ENCODE results near the gene FHIT.

FHIT gene

GRCh38 chr3:60149501-60149900, 1101.8 kb downstream of the FHIT start:
- DNase-seq (ENCODE audit: extremely low read depth in 1 of 2, low read depth in 1 of 2), result no peak

- DNase-seq (ENCODE audit: extremely low read depth in 1 of 2, low read depth in 1 of 2), result no peak
Observed at GRCh38 chr3:60147249-60147950, 1103.9 kb downstream of the FHIT start.

GRCh38 chr3:60146121-60146520, 1105.1 kb downstream of the FHIT start:
- no peak for DNase-seq (ENCODE audit: extremely low read depth in 1 of 2, low read depth in 1 of 2)

GRCh38 chr3:60144071-60144470, 1107.2 kb downstream of the FHIT start:
- DNase-seq (ENCODE audit: extremely low read depth in 1 of 2, low read depth in 1 of 2), result no peak

GRCh38 chr3:60142009-60142408, 1109.2 kb downstream of the FHIT start:
- DNase-seq (ENCODE audit: extremely low read depth in 1 of 2, low read depth in 1 of 2), result no peak

- DNase-seq (ENCODE audit: extremely low read depth in 1 of 2, low read depth in 1 of 2), result peak in 1 of 2 donors; percentile 5
Observed at GRCh38 chr3:60140160-60140559, 1111.1 kb downstream of the FHIT start.

GRCh38 chr3:60136601-60137000, 1114.7 kb downstream of the FHIT start:
- DNase-seq (ENCODE audit: extremely low read depth in 1 of 2, low read depth in 1 of 2), result no peak

GRCh38 chr3:60135474-60135873, 1115.8 kb downstream of the FHIT start:
- DNase-seq (ENCODE audit: extremely low read depth in 1 of 2, low read depth in 1 of 2), result no peak

GRCh38 chr3:60133269-60134162, 1117.7 kb downstream of the FHIT start:
- DNase-seq (ENCODE audit: extremely low read depth in 1 of 2, low read depth in 1 of 2), result no peak

- no peak for DNase-seq (ENCODE audit: extremely low read depth in 1 of 2, low read depth in 1 of 2)
Observed at GRCh38 chr3:60131618-60132017, 1119.6 kb downstream of the FHIT start.

GRCh38 chr3:60126511-60127304, 1124.5 kb downstream of the FHIT start:
- DNase-seq (ENCODE audit: extremely low read depth in 1 of 2, low read depth in 1 of 2), result no peak

- DNase-seq (ENCODE audit: extremely low read depth in 1 of 2, low read depth in 1 of 2), result no peak
Observed at GRCh38 chr3:60125686-60126085, 1125.6 kb downstream of the FHIT start.

- no peak for DNase-seq (ENCODE audit: extremely low read depth in 1 of 2, low read depth in 1 of 2)
Observed at GRCh38 chr3:60120245-60120644, 1131.0 kb downstream of the FHIT start.

- DNase-seq (ENCODE audit: extremely low read depth in 1 of 2, low read depth in 1 of 2), result no peak
Observed at GRCh38 chr3:60114191-60114590, 1137.1 kb downstream of the FHIT start.

- DNase-seq (ENCODE audit: extremely low read depth in 1 of 2, low read depth in 1 of 2), result no peak
Observed at GRCh38 chr3:60107275-60107674, 1144.0 kb downstream of the FHIT start.

GRCh38 chr3:60102154-60102553, 1149.1 kb downstream of the FHIT start:
- DNase-seq (ENCODE audit: extremely low read depth in 1 of 2, low read depth in 1 of 2), result no peak

- DNase-seq (ENCODE audit: extremely low read depth in 1 of 2, low read depth in 1 of 2), result no peak
Observed at GRCh38 chr3:60101621-60102020, 1149.6 kb downstream of the FHIT start.

- no peak for DNase-seq (ENCODE audit: extremely low read depth in 1 of 2, low read depth in 1 of 2)
Observed at GRCh38 chr3:60096403-60096802, 1154.8 kb downstream of the FHIT start.

GRCh38 chr3:60095930-60096329, 1155.3 kb downstream of the FHIT start:
- no peak for DNase-seq (ENCODE audit: extremely low read depth in 1 of 2, low read depth in 1 of 2)

GRCh38 chr3:60095516-60095915, 1155.7 kb downstream of the FHIT start:
- no peak for DNase-seq (ENCODE audit: extremely low read depth in 1 of 2, low read depth in 1 of 2)

GRCh38 chr3:60094392-60094947, 1156.8 kb downstream of the FHIT start:
- no peak for DNase-seq (ENCODE audit: extremely low read depth in 1 of 2, low read depth in 1 of 2)

Measured in stimulated activated CD8-positive, alpha-beta memory T cell treated with anti-CD3 and anti-CD28 coated beads, Interleukin-7, amount 100 ng/mL, for 48 hours (primary cell).